ENCODE measurements around the gene STK32B. TPM values are rescaled to one million over a fixed set of nuclear protein-coding genes. Genes with fewer than 3 reads are reported as not detected.

STK32B gene
- total and polyA plus RNA-seq, 8 donors: 0.90 to 5.1 (median 3.3) TPM

DNA sequence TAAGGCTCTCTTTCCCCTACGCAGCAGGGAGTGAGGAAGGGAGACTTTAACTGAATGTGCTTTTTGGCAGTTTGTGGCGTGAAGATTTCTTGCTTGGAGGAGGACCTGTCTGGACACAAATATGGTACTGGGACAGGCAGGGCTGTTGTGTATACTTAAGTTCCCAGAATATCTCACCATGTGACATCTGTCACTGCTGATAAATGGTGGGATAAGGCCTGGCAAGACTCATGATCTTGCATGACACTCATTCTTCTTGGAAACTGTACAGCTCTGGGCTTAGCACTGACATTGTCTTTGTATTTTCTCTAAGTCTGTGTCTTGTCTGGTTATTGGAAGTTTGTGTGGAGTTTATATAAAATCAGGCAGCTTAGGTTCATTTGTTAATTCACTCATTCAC lies 93.1 kb downstream of the STK32B start:
- Histone ChIP-seq H3K4me1 (no peaks in the 10 kb centered on the region), H3K36me3 (no peaks in the 10 kb centered on the region), H3K27me3 (no peaks in the 10 kb centered on the region), H3K27ac (no peak overlapping the region), H3K9me3 (no peaks in the 10 kb centered on the region), H3K4me3 (no peak overlapping the region)
- DNase-seq (no peak), ATAC-seq (no peak)
- TF ChIP-seq, protein P1, sequence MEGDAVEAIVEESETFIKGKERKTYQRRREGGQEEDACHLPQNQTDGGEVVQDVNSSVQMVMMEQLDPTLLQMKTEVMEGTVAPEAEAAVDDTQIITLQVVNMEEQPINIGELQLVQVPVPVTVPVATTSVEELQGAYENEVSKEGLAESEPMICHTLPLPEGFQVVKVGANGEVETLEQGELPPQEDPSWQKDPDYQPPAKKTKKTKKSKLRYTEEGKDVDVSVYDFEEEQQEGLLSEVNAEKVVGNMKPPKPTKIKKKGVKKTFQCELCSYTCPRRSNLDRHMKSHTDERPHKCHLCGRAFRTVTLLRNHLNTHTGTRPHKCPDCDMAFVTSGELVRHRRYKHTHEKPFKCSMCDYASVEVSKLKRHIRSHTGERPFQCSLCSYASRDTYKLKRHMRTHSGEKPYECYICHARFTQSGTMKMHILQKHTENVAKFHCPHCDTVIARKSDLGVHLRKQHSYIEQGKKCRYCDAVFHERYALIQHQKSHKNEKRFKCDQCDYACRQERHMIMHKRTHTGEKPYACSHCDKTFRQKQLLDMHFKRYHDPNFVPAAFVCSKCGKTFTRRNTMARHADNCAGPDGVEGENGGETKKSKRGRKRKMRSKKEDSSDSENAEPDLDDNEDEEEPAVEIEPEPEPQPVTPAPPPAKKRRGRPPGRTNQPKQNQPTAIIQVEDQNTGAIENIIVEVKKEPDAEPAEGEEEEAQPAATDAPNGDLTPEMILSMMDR (IDR thresholded peaks at IDR 0.05): no peak
- intact Hi-C loops (cut with DNase I): no loop called here

DNA sequence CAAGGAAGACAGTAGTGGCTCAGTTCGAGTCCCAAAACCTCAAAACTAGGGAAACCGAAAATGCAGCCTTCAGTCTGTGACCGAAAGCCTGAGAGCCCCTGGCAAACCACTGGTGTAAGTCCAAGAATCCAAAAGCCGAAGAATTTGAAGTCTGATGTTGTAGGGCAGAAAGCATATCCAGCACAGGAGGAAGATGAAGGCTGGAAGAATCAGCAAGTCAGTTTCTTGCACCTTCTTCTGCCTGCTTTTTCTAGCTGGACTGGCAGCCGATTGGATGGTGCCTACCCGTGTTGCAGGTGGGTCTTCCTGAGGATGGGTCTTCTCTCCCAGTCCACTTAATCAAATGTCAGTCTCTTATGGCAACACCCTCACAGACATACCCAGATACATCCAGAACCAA lies 95.0 kb downstream of the STK32B start:
- H3K36me3 ChIP-seq: no peaks in the 10 kb centered on the region
- no peaks in the 10 kb centered on the region for H3K27me3 ChIP-seq
- no peak for ATAC-seq
- DNase-seq: no peak
- H3K4me1 ChIP-seq: no peaks in the 10 kb centered on the region
- intact Hi-C loops (cut with DNase I): no loop called here
- H3K4me3 ChIP-seq: no peak overlapping the region
- no peaks in the 10 kb centered on the region for H3K9me3 ChIP-seq
- TF ChIP-seq, protein P1 (IDR thresholded peaks at IDR 0.05): no peak
- no peak overlapping the region for H3K27ac ChIP-seq

DNA sequence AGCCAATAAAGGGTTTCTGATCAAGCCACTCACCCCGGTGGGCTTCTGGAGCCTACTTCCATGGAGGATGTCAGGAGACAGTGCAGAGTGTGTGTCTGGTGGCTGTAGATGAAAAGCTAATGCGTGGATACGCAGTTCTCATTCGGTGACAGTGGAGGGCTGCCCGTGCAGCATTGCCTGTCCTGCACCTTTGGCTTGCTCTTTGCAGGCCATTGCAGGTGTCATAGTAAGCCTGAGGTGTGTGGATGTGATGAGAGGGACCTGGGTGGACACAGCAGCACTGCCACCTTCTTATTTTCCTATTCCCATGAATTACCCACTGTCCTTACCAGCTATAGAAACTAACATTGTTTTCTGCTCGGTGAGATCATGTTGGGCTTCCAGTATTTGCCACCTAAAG lies 101.2 kb downstream of the STK32B start:
- TF ChIP-seq, protein P1 (IDR thresholded peaks at IDR 0.05): no peak
- no peaks in the 10 kb centered on the region for H3K9me3 ChIP-seq
- no peaks in the 10 kb centered on the region for H3K4me1 ChIP-seq
- no peaks in the 10 kb centered on the region for H3K27me3 ChIP-seq
- ATAC-seq: no peak
- intact Hi-C loops (cut with DNase I): no loop called here
- H3K27ac ChIP-seq: no peak overlapping the region
- H3K36me3 ChIP-seq: no peaks in the 10 kb centered on the region
- DNase-seq: no peak
- H3K4me3 ChIP-seq: no peak overlapping the region

DNA sequence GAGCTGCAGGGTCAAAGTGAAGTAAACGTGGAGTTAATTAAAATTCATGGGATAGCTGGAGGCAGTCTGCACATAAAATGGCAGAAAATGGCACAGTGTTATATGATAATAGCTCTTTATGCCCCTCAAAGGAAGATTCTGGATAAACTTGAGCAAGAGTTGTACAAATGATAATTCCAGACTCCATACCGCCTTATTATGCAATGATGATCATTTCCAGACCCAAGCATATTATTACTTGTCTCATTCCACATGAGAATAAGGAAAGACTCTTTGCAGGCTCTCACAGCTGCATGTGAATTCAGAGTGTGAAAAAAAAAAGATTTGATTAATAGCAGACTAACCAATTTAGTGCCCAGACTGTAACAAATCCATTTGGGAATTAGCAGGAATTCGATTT lies 105.4 kb downstream of the STK32B start:
- intact Hi-C loops (cut with DNase I): no loop called here

GRCh38 chr4:5157791-5158770 lies 106.8 kb downstream of the STK32B start:
- intact Hi-C loops (cut with DNase I): no loop called here
- no peak overlapping the region for H3K27ac ChIP-seq
- H3K9me3 ChIP-seq: no peaks in the 10 kb centered on the region
- H3K4me1 ChIP-seq: no peaks in the 10 kb centered on the region
- no peaks in the 10 kb centered on the region for H3K36me3 ChIP-seq
- H3K4me3 ChIP-seq: no peak overlapping the region
- no peak for DNase-seq
- ATAC-seq: no peak
- TF ChIP-seq, protein P1 (IDR thresholded peaks at IDR 0.05): no peak
- no peaks in the 10 kb centered on the region for H3K27me3 ChIP-seq

More for the DNA sequence above, 105.4 kb downstream of the STK32B start:
- ATAC-seq (no peak), DNase-seq (no peak)
- H3K9me3 ChIP-seq: no peaks in the 10 kb centered on the region
- TF ChIP-seq, protein P1 (IDR thresholded peaks at IDR 0.05): no peak
- H3K36me3 ChIP-seq: no peaks in the 10 kb centered on the region
- no peak overlapping the region for H3K27ac ChIP-seq
- H3K27me3 ChIP-seq: no peaks in the 10 kb centered on the region
- H3K4me1 ChIP-seq: no peaks in the 10 kb centered on the region
- no peak overlapping the region for H3K4me3 ChIP-seq

Measured in left lung (tissue), 10 donors.